Esophagus muscularis mucosa (tissue), 3 donors: Measurements from ENCODE around the gene POLR3GL.

Experiments used
- CTCF ChIP-seq, 3 experiments: fragments of 200-600 bp in 2 of 3; fragments of 450-650 bp in 1 of 3; sonication (generic) in 2 of 3; IDR thresholded peaks; one replicate each; pipeline ENCODE4 v1.5.1; 2017 to 2019; ENCODE audit warnings: antibody characterized with exemption in 3 of 3, mild to moderate bottlenecking in 2 of 3, moderate library complexity in 1 of 3
- POLR2A ChIP-seq: fragments of 450-650 bp; IDR thresholded peaks from one replicate; pipeline ENCODE4 v1.6.1; 2017; ENCODE audit warnings: antibody characterized with exemption, moderate library complexity, mild to moderate bottlenecking, low read depth
- POLR2AphosphoS5 ChIP-seq, 2 donors: sonication (generic); formaldehyde crosslinking; IDR thresholded peaks; one replicate each; pipeline ENCODE4 v1.6.1; 2017; ENCODE audit warnings: antibody characterized with exemption in 2 of 2

DNA sequence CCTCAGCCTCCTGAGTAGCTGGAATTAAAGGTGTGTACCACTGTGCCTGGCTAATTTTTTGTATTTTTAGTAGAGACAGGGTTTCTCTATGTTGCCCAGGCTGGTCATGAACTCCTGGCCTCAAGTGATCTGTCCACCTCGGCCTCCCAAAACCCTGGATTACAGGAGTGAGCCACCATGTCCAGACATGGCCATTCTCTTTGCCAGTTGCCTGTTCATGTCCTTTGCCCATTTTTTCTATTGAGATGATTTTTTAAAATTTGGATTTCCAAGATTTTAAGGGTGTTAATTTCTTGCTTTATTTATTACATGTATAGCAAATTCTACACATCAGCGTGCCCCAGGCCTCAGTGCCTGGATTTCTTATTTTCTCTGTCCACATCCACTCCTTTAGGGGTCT lies 2.8 kb downstream of the POLR3GL start:
- TF ChIP-seq POLR2A: no peak
- TF ChIP-seq CTCF (IDR thresholded peaks at IDR 0.05): no peak
- TF ChIP-seq POLR2AphosphoS5 (IDR thresholded peaks at IDR 0.05): no peak
